H9 (cell line): ENCODE data around the gene KLHL2. TPM values are rescaled to one million over a fixed set of nuclear protein-coding genes. Genes with fewer than 3 reads are reported as not detected.
A peak's percentile ranks its signal among the peaks of the same experiment; 100 is the strongest.

Experiments used
- DNase-seq: peaks from one replicate; pipeline ENCODE4 v3.0.0-alpha.2; 2017
- H2AFZ ChIP-seq: one replicate; pipeline ENCODE4 v1.6.1; 2013; ENCODE audit warnings: mild to moderate bottlenecking, low read length, control low read depth, moderate library complexity
- H2AK5ac ChIP-seq: 2 replicates; pipeline ENCODE4 v1.6.1; 2013; ENCODE audit warnings: low read length, control low read depth, mixed read lengths; ENCODE audit not compliant: insufficient read length
- H2BK120ac ChIP-seq: one replicate; pipeline ENCODE4 v1.6.1; 2013; ENCODE audit warnings: low read depth, mild to moderate bottlenecking, low read length, control low read depth, inconsistent platforms; ENCODE audit not compliant: poor library complexity, severe bottlenecking
- H2BK12ac ChIP-seq: 2 replicates; pipeline ENCODE4 v1.6.1; 2013; ENCODE audit warnings: low read length, control low read depth, mixed read lengths, low read depth; ENCODE audit not compliant: insufficient read length
- H2BK15ac ChIP-seq: 2 replicates; pipeline ENCODE4 v1.6.1; 2013; ENCODE audit warnings: low read depth, low read length, control low read depth
- H2BK20ac ChIP-seq: one replicate; pipeline ENCODE4 v1.6.1; 2013; ENCODE audit warnings: low read depth, mild to moderate bottlenecking, low read length, control low read depth, inconsistent platforms; ENCODE audit not compliant: poor library complexity, severe bottlenecking
- H2BK5ac ChIP-seq: 2 replicates; pipeline ENCODE4 v1.6.1; 2013; ENCODE audit warnings: low read length, control low read depth, mixed read lengths; ENCODE audit not compliant: insufficient read length
- H3K14ac ChIP-seq: 2 replicates; pipeline ENCODE4 v1.6.1; 2013; ENCODE audit warnings: low read length, control low read depth; ENCODE audit not compliant: insufficient read depth
- H3K18ac ChIP-seq: 2 replicates; pipeline ENCODE4 v1.6.1; 2013; ENCODE audit warnings: low read depth, mild to moderate bottlenecking, mixed read lengths, low read length, control low read depth; ENCODE audit not compliant: insufficient read length
- H3K23ac ChIP-seq: 2 replicates; pipeline ENCODE4 v1.6.1; 2013; ENCODE audit warnings: low read length, control low read depth, mixed read lengths, low read depth; ENCODE audit not compliant: insufficient read length
- H3K23me2 ChIP-seq: 2 replicates; pipeline ENCODE4 v1.6.1; 2013; ENCODE audit warnings: low read depth, mild to moderate bottlenecking, mixed read lengths, low read length, control low read depth; ENCODE audit not compliant: insufficient read length, poor library complexity, severe bottlenecking
- H3K27ac ChIP-seq: 2 replicates; pipeline ENCODE4 v1.5.1; 2013; ENCODE audit warnings: low read length, control low read depth, mixed read lengths, low read depth; ENCODE audit not compliant: insufficient read length
- H3K27me3 ChIP-seq: 2 replicates; pipeline ENCODE4 v1.6.1; 2013; ENCODE audit warnings: low read length, control low read depth, inconsistent platforms; ENCODE audit not compliant: insufficient read depth
- H3K4ac ChIP-seq: 2 replicates; pipeline ENCODE4 v1.6.1; 2013; ENCODE audit warnings: low read depth, mild to moderate bottlenecking, control low read depth, inconsistent platforms, low read length, moderate library complexity
- H3K4me1 ChIP-seq: 2 replicates; pipeline ENCODE4 v1.6.1; 2013; ENCODE audit warnings: low read length, control low read depth, inconsistent platforms; ENCODE audit not compliant: insufficient read depth
- H3K4me2 ChIP-seq: 2 replicates; pipeline ENCODE4 v1.6.1; 2013; ENCODE audit warnings: low read length, control low read depth, mixed read lengths; ENCODE audit not compliant: insufficient read length, insufficient read depth
- H3K56ac ChIP-seq: 2 replicates; pipeline ENCODE4 v1.6.1; 2013; ENCODE audit warnings: low read depth, mild to moderate bottlenecking, mixed read lengths, low read length, control low read depth; ENCODE audit not compliant: insufficient read length
- H3K79me1 ChIP-seq: 2 replicates; pipeline ENCODE4 v1.6.1; 2013; ENCODE audit warnings: low read depth, mild to moderate bottlenecking, moderate library complexity, low read length, control low read depth, inconsistent platforms; ENCODE audit not compliant: insufficient read depth, poor library complexity, severe bottlenecking
- H3K79me2 ChIP-seq: 2 replicates; pipeline ENCODE4 v1.6.1; 2013; ENCODE audit warnings: low read length, control low read depth, inconsistent platforms; ENCODE audit not compliant: insufficient read depth
- H3K9ac ChIP-seq: 2 replicates; pipeline ENCODE4 v1.6.1; 2013; ENCODE audit warnings: low read length, control low read depth, mixed read lengths; ENCODE audit not compliant: insufficient read length; ENCODE audit errors: extremely low read depth
- H3K9me3 ChIP-seq: one replicate; pipeline ENCODE4 v1.6.1; 2013; ENCODE audit warnings: low read depth, low read length, inconsistent platforms; ENCODE audit not compliant: control insufficient read depth
- H3T11ph ChIP-seq: one replicate; pipeline ENCODE4 v1.6.1; 2013; ENCODE audit warnings: mild to moderate bottlenecking, low read length, control low read depth, inconsistent platforms
- H4K20me1 ChIP-seq: one replicate; pipeline ENCODE4 v1.6.1; 2013; ENCODE audit not compliant: control insufficient read depth, insufficient read length, insufficient read depth
- H4K5ac ChIP-seq: 2 replicates; pipeline ENCODE4 v1.6.1; 2013; ENCODE audit warnings: low read depth, mild to moderate bottlenecking, mixed read lengths, low read length, control low read depth; ENCODE audit not compliant: insufficient read length
- H4K8ac ChIP-seq: replicated peaks from 2 replicates; pipeline ENCODE4 v1.6.1; 2013; ENCODE audit warnings: low read length, control low read depth, mixed read lengths, low read depth; ENCODE audit not compliant: insufficient read length
- H4K91ac ChIP-seq: 2 replicates; pipeline ENCODE4 v1.6.1; 2013; ENCODE audit warnings: low read depth, mild to moderate bottlenecking, moderate library complexity, mixed read lengths, low read length, control low read depth; ENCODE audit not compliant: insufficient read length
- H3K27ac Mint-ChIP-seq, 3 experiments: 2 replicates in 2 of 3; 3 replicates in 1 of 3; pipeline ENCODE4 v1.8.0; 2020 to 2021; ENCODE audit warnings: mixed read lengths in 3 of 3, mild to moderate bottlenecking in 1 of 3, moderate library complexity in 1 of 3
- H3K27me3 Mint-ChIP-seq: 2 replicates; pipeline ENCODE4 v1.8.0; 2021; ENCODE audit warnings: low read depth, mild to moderate bottlenecking, moderate library complexity, mixed read lengths
- H3K36me3 Mint-ChIP-seq, 3 experiments: 2 replicates in 2 of 3; 3 replicates in 1 of 3; pipeline ENCODE4 v1.8.0; 2020 to 2021; ENCODE audit warnings: low read depth in 3 of 3, mixed read lengths in 3 of 3; ENCODE audit not compliant: insufficient read depth in 1 of 3
- H3K4me1 Mint-ChIP-seq, 2 experiments: 2 replicates each; pipeline ENCODE4 v1.8.0; 2020; ENCODE audit warnings: mixed read lengths in 2 of 2
- H3K4me3 Mint-ChIP-seq, 2 experiments: 2 replicates in 1 of 2; 3 replicates in 1 of 2; pipeline ENCODE4 v1.8.0; 2020 to 2021; ENCODE audit warnings: mild to moderate bottlenecking in 2 of 2, mixed read lengths in 2 of 2, moderate library complexity in 1 of 2
- H3K9me3 Mint-ChIP-seq, 2 experiments: 2 replicates in 1 of 2; 3 replicates in 1 of 2; pipeline ENCODE4 v1.8.0; 2020; ENCODE audit warnings: mild to moderate bottlenecking in 2 of 2, mixed read lengths in 2 of 2, moderate library complexity in 1 of 2
- WGBS: extraction: QIAGEN DNeasy Blood & Tissue Kit; methylation state at CpG from one replicate; pipeline ENCODE4 v1.1.7; 2013; ENCODE audit warnings: missing lambda C conversion rate, low lambda C conversion rate, mixed read lengths; ENCODE audit not compliant: insufficient read length; ENCODE audit errors: extremely low coverage; 5-methylcytosine and 5-hydroxymethylcytosine counted together
- total RNA-seq: library from RNA; stranded (reverse); gene quantifications from 2 replicates; pipeline ENCODE4 v1.2.1, GENCODE V29; 2021
- TF ChIP-seq, protein P1 (sequence below): fragments of 200-600 bp; sonication (generic); conservative IDR thresholded peaks from 3 replicates; pipeline ENCODE4 v1.8.0; 2021; ENCODE audit warnings: antibody characterized with exemption, mild to moderate bottlenecking

The KLHL2 gene
- total RNA-seq, 1 experiment from 2014 or later: 14.3 TPM

DNA sequence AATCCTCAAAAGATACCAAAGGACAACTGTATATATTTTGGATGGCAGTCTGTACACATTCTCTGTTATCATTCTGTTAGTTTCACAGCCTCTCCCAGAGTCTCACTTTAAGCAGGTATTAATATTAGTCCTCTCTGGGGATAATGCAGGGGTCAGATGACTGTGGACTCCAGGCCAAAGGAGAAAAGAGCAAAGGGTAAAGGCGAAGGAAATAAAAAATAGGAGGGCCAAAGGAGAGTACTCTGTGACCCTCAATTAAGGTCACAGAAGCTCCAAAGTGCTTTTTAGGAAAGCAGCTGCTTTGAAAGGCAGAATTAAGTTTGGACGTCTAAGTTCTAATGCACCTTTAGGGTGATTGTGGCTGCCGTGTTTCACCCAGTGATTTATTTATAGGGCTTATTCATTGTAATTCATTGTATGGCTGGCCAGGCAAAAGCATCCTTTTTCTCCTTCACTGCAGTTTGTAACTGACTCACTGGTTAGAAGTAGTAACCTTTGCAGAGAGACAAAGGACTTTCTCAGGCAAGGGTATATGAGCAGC lies 127.9 kb downstream of the KLHL2 start:
- Histone ChIP-seq H3K4ac (no peak overlapping the region), H2BK120ac (no peak overlapping the region), H3K4me2 (peak overlapping the region; percentile 24), H3K27ac (no peak overlapping the region), H4K20me1 (no peaks in the 10 kb centered on the region), H3K56ac (no peak overlapping the region), H3K23ac (no peak overlapping the region), H3K14ac (no peak overlapping the region), H4K91ac (no peak overlapping the region), H2BK12ac (no peak overlapping the region), H3K79me2 (peaks cover 49% of the 10 kb centered on the region), H3K9me3 (no peaks in the 10 kb centered on the region), H4K8ac (no peak overlapping the region), H3K4me1 (no peaks in the 10 kb centered on the region), H2BK15ac (no peak overlapping the region; the same call in 1 of the 2 replicates), H4K5ac (no peak overlapping the region), H2AFZ (no peak overlapping the region), H2AK5ac (no peak overlapping the region), H3T11ph (no peak overlapping the region), H3K23me2 (peaks cover 3% of the 10 kb centered on the region), H3K9ac (no peak overlapping the region), H3K18ac (no peak overlapping the region), H2BK20ac (no peak overlapping the region), H3K27me3 (no peaks in the 10 kb centered on the region), H3K79me1 (no peaks in the 10 kb centered on the region), H2BK5ac (no peak overlapping the region)
- H3K36me3 Mint-ChIP-seq: peaks cover 39 to 75% (median 70%) of the 10 kb centered on the region in 3 experiments
- no peak for DNase-seq
- TF ChIP-seq, protein P1, sequence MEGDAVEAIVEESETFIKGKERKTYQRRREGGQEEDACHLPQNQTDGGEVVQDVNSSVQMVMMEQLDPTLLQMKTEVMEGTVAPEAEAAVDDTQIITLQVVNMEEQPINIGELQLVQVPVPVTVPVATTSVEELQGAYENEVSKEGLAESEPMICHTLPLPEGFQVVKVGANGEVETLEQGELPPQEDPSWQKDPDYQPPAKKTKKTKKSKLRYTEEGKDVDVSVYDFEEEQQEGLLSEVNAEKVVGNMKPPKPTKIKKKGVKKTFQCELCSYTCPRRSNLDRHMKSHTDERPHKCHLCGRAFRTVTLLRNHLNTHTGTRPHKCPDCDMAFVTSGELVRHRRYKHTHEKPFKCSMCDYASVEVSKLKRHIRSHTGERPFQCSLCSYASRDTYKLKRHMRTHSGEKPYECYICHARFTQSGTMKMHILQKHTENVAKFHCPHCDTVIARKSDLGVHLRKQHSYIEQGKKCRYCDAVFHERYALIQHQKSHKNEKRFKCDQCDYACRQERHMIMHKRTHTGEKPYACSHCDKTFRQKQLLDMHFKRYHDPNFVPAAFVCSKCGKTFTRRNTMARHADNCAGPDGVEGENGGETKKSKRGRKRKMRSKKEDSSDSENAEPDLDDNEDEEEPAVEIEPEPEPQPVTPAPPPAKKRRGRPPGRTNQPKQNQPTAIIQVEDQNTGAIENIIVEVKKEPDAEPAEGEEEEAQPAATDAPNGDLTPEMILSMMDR: no peak
- H3K27ac Mint-ChIP-seq: peak overlapping the region; percentile 8 to 73 (median 68); a peak in 6 of 7 replicates
- peaks cover 44 to 45% of the 10 kb centered on the region in 2 experiments for H3K4me1 Mint-ChIP-seq
- H3K4me3 Mint-ChIP-seq: no peak overlapping the region; a peak in 1 of 5 replicates
- no CpG with 5 or more reads among the region's 3 CpGs for WGBS
- no peaks in the 10 kb centered on the region for H3K27me3 Mint-ChIP-seq
- no peaks in the 10 kb centered on the region for H3K9me3 Mint-ChIP-seq
